SKM-1 (cell line): ENCODE results near the gene STAG2.

Experiments used
- DNase-seq: peaks from one replicate; lab custom pipeline; 2025; ENCODE audit not compliant: unreplicated experiment; lab: John Stamatoyannopoulos, UW

Gene STAG2

GRCh38 chrX:123973921-123974320, 12.4 kb downstream of the STAG2 start:
- DNase-seq, result no peak

GRCh38 chrX:123975180-123975579, 13.7 kb downstream of the STAG2 start:
- no peak for DNase-seq

- no peak for DNase-seq
These were observed 15.3 kb downstream of the STAG2 start for GRCh38 chrX:123976706-123977316.

GRCh38 chrX:123983240-123983639, 21.7 kb downstream of the STAG2 start:
- no peak for DNase-seq

- DNase-seq, result no peak
These were observed 24.9 kb downstream of the STAG2 start for GRCh38 chrX:123986377-123986776.

- DNase-seq, result no peak
These were observed 27.1 kb downstream of the STAG2 start for GRCh38 chrX:123988423-123989111.

GRCh38 chrX:123989235-123989634, 27.7 kb downstream of the STAG2 start:
- DNase-seq, result no peak

- no peak for DNase-seq
These were observed 28.7 kb downstream of the STAG2 start for GRCh38 chrX:123990169-123990568.

- no peak for DNase-seq
These were observed 29.1 kb downstream of the STAG2 start for GRCh38 chrX:123990602-123991001.

GRCh38 chrX:123993326-123993725, 31.8 kb downstream of the STAG2 start:
- DNase-seq, result no peak

GRCh38 chrX:123993904-123994635, 32.6 kb downstream of the STAG2 start:
- no peak for DNase-seq

GRCh38 chrX:123994730-123995129, 33.2 kb downstream of the STAG2 start:
- DNase-seq, result no peak

GRCh38 chrX:124001581-124001980, 40.1 kb downstream of the STAG2 start:
- no peak for DNase-seq

- DNase-seq, result no peak
These were observed 43.7 kb downstream of the STAG2 start for GRCh38 chrX:124005228-124005627.

- no peak for DNase-seq
These were observed 48.7 kb downstream of the STAG2 start for GRCh38 chrX:124010157-124010556.

- no peak for DNase-seq
These were observed 49.1 kb downstream of the STAG2 start for GRCh38 chrX:124010566-124010965.

GRCh38 chrX:124015721-124016120, 54.2 kb downstream of the STAG2 start:
- DNase-seq, result no peak

GRCh38 chrX:124016825-124017224, 55.3 kb downstream of the STAG2 start:
- no peak for DNase-seq

GRCh38 chrX:124018023-124018422, 56.5 kb downstream of the STAG2 start:
- no peak for DNase-seq

- no peak for DNase-seq
These were observed 62.3 kb downstream of the STAG2 start for GRCh38 chrX:124023838-124024238.

GRCh38 chrX:124026529-124026928, 65.0 kb downstream of the STAG2 start:
- no peak for DNase-seq

- DNase-seq, result no peak
These were observed 66.7 kb downstream of the STAG2 start for GRCh38 chrX:124028182-124028581.
